H1 (cell line): ENCODE data around the gene CDC42BPB. TPM values are rescaled to one million over a fixed set of nuclear protein-coding genes. Genes with fewer than 3 reads are reported as not detected.

ENCODE experiments used
- CTCF ChIA-PET: fragments of 300-600 bp; sonication (Branson Sonifier 250); formaldehyde crosslinking; loops from one replicate; lab custom pipeline; 2021; ENCODE audit not compliant: partially characterized antibody; lab: Charles Lee
- POLR2A ChIA-PET: fragments of 300-600 bp; sonication (Branson Sonifier 250); formaldehyde crosslinking; loops from one replicate; lab custom pipeline; 2021; ENCODE audit warnings: inconsistent platforms; ENCODE audit not compliant: partially characterized antibody; lab: Charles Lee
- DNase-seq, 2 experiments: peaks; one replicate each; pipeline versions ENCODE4 v3.0.0 to v3.0.0-alpha.2; 2010 to 2022; ENCODE audit warnings: low spot score in 2 of 2, low read depth in 1 of 2, mixed read lengths in 1 of 2
- FAIRE-seq: peaks from 2 replicates; lab custom pipeline; 2011; peaks lifted over from hg19 to GRCh38; lab: Jason Lieb, UNC
- H2AFZ ChIP-seq: 2 replicates; pipeline ENCODE4 v1.8.1; 2012; ENCODE audit warnings: low read length, inconsistent platforms
- H2AK5ac ChIP-seq: 2 replicates; pipeline ENCODE4 v1.6.1; 2013; ENCODE audit warnings: low read depth, low read length
- H2BK120ac ChIP-seq: replicated peaks from 2 replicates; pipeline ENCODE3; 2013; ENCODE audit warnings: low read depth, low read length, inconsistent platforms
- H2BK12ac ChIP-seq: 2 replicates; pipeline ENCODE4 v1.6.1; 2013; ENCODE audit warnings: low read depth, low read length
- H2BK15ac ChIP-seq: 2 replicates; pipeline ENCODE4 v1.6.1; 2013; ENCODE audit warnings: low read length
- H2BK20ac ChIP-seq: 2 replicates; pipeline ENCODE4 v1.6.1; 2013; ENCODE audit warnings: low read length
- H2BK5ac ChIP-seq: 2 replicates; pipeline ENCODE4 v1.6.1; 2013; ENCODE audit warnings: low read depth, low read length
- H3K14ac ChIP-seq: 2 replicates; pipeline ENCODE4 v1.6.1; 2013; ENCODE audit warnings: inconsistent platforms; ENCODE audit not compliant: insufficient read length
- H3K18ac ChIP-seq: 2 replicates; pipeline ENCODE4 v1.6.1; 2013; ENCODE audit warnings: low read length; ENCODE audit errors: extremely low read depth
- H3K23ac ChIP-seq: 2 replicates; pipeline ENCODE4 v1.6.1; 2013; ENCODE audit warnings: inconsistent platforms; ENCODE audit not compliant: insufficient read length
- H3K23me2 ChIP-seq: 2 replicates; pipeline ENCODE4 v1.6.1; 2013; ENCODE audit warnings: low read depth, low read length
- H3K27ac ChIP-seq: 2 replicates; pipeline ENCODE4 v1.6.1; 2011; ENCODE audit warnings: low read depth, low read length, inconsistent platforms
- H3K27me3 ChIP-seq, 4 experiments: replicated peaks in 1 of 4; 1 replicate in 1 of 4; 2 replicates in 3 of 4; pipeline versions ENCODE4 v1.6.1 to v1.8.1; 2011 to 2013; ENCODE audit warnings: low read length in 3 of 4, mild to moderate bottlenecking in 3 of 4, inconsistent platforms in 2 of 4, mixed read lengths in 2 of 4, moderate library complexity in 1 of 4; ENCODE audit not compliant: control insufficient read depth in 3 of 4, insufficient read depth in 3 of 4; ENCODE audit errors: extremely low read depth in 1 of 4
- H3K36me3 ChIP-seq, 4 experiments: 2 replicates each; pipeline versions ENCODE4 v1.6.1 to v1.8.1; 2011 to 2013; ENCODE audit warnings: mild to moderate bottlenecking in 4 of 4, low read length in 3 of 4, moderate library complexity in 2 of 4, control low read depth in 1 of 4, inconsistent platforms in 1 of 4; ENCODE audit not compliant: insufficient read depth in 4 of 4, control insufficient read depth in 2 of 4
- H3K4ac ChIP-seq: replicated peaks from 2 replicates; pipeline ENCODE3; 2013; ENCODE audit warnings: low read length, low read depth, mixed read lengths, inconsistent platforms; ENCODE audit not compliant: insufficient read length
- H3K4me1 ChIP-seq, 4 experiments: replicated peaks in 1 of 4; 1 replicate in 1 of 4; 2 replicates in 3 of 4; pipeline versions ENCODE4 v1.6.1 to v1.8.1; 2011 to 2013; ENCODE audit warnings: low read length in 3 of 4, inconsistent platforms in 2 of 4, mixed read lengths in 1 of 4; ENCODE audit not compliant: insufficient read depth in 4 of 4, control insufficient read depth in 3 of 4
- H3K4me2 ChIP-seq, 2 experiments: 2 replicates each; pipeline versions ENCODE4 v1.6.1 to v1.8.1; 2011 to 2013; ENCODE audit warnings: low read depth in 2 of 2, low read length in 2 of 2, control low read depth in 1 of 2, inconsistent platforms in 1 of 2, mild to moderate bottlenecking in 1 of 2; ENCODE audit not compliant: insufficient read depth in 1 of 2
- H3K4me3 ChIP-seq, 4 experiments: fragments of 200-600, 300-600 bp in 1 of 4; sonication (generic), shearing (Covaris generic), sonication (Bioruptor Twin) in 1 of 4; 2 replicates each; pipeline versions ENCODE4 v1.5.1 to v1.8.1; 2011 to 2016; ENCODE audit warnings: low read length in 4 of 4, low read depth in 3 of 4, control low read depth in 2 of 4, inconsistent platforms in 2 of 4, mild to moderate bottlenecking in 2 of 4, mixed read lengths in 1 of 4, moderate library complexity in 1 of 4; ENCODE audit not compliant: insufficient read depth in 2 of 4; ENCODE audit errors: extremely low read depth in 1 of 4
- H3K56ac ChIP-seq: replicated peaks from 2 replicates; pipeline ENCODE3; 2013; ENCODE audit warnings: low read depth, mild to moderate bottlenecking, mixed read lengths, low read length, inconsistent platforms; ENCODE audit not compliant: insufficient read length
- H3K79me1 ChIP-seq: 2 replicates; pipeline ENCODE4 v1.6.1; 2013; ENCODE audit warnings: low read depth, low read length, control low read depth
- H3K79me2 ChIP-seq, 2 experiments: 2 replicates each; pipeline versions ENCODE4 v1.6.1 to v1.8.1; 2012 to 2013; ENCODE audit warnings: low read length in 2 of 2, mild to moderate bottlenecking in 2 of 2, inconsistent platforms in 1 of 2; ENCODE audit not compliant: insufficient read depth in 2 of 2, control insufficient read depth in 1 of 2
- H3K9ac ChIP-seq, 4 experiments: replicated peaks in 1 of 4; 1 replicate in 1 of 4; 2 replicates in 3 of 4; pipeline versions ENCODE4 v1.6.1 to v1.8.1; 2011 to 2013; ENCODE audit warnings: low read depth in 3 of 4, low read length in 3 of 4, control low read depth in 2 of 4, mild to moderate bottlenecking in 2 of 4, moderate library complexity in 2 of 4, inconsistent platforms in 1 of 4; ENCODE audit errors: extremely low read depth in 1 of 4
- H3K9me3 ChIP-seq, 2 experiments: 2 replicates each; pipeline versions ENCODE4 v1.6.1 to v1.8.1; 2012 to 2013; ENCODE audit warnings: mild to moderate bottlenecking in 2 of 2, moderate library complexity in 2 of 2, control low read depth in 1 of 2, inconsistent platforms in 1 of 2, low read depth in 1 of 2, low read length in 1 of 2, mixed read lengths in 1 of 2; ENCODE audit not compliant: insufficient read depth in 2 of 2
- H4K20me1 ChIP-seq, 2 experiments: replicated peaks in 1 of 2; 2 replicates each; pipeline versions ENCODE3 to v1.8.1; 2011 to 2013; ENCODE audit warnings: inconsistent platforms in 2 of 2, low read length in 2 of 2, mild to moderate bottlenecking in 1 of 2; ENCODE audit not compliant: insufficient read depth in 2 of 2, control insufficient read depth in 1 of 2
- H4K5ac ChIP-seq: 2 replicates; pipeline ENCODE4 v1.6.1; 2013; ENCODE audit warnings: low read length, low read depth, mixed read lengths, inconsistent platforms; ENCODE audit not compliant: insufficient read length
- H4K8ac ChIP-seq: 2 replicates; pipeline ENCODE4 v1.8.0; 2013; ENCODE audit warnings: mild to moderate bottlenecking, moderate library complexity, low read length, inconsistent platforms; ENCODE audit not compliant: insufficient read depth; ENCODE audit errors: extremely low read depth
- H4K91ac ChIP-seq: replicated peaks from 2 replicates; pipeline ENCODE3; 2013; ENCODE audit warnings: low read length, mixed read lengths, inconsistent platforms; ENCODE audit not compliant: insufficient read length
- EP300 ChIP-seq, 2 experiments: IDR thresholded peaks; 1 replicate in 1 of 2; 2 replicates in 1 of 2; pipeline ENCODE4 v1.6.1; 2011 to 2012; ENCODE audit warnings: low read depth in 2 of 2, low read length in 2 of 2, mild to moderate bottlenecking in 2 of 2, borderline replicate concordance in 1 of 2, inconsistent platforms in 1 of 2, moderate library complexity in 1 of 2
- JUN ChIP-seq: IDR thresholded peaks from 2 replicates; pipeline ENCODE4 v1.6.1; 2011; ENCODE audit warnings: low read depth, mild to moderate bottlenecking, improper control_type of control experiment, low read length
- KDM1A ChIP-seq: fragments of 200-600, 300-600 bp; sonication (generic); IDR thresholded peaks from 2 replicates; pipeline ENCODE4 v1.7.1; 2016; ENCODE audit warnings: mild to moderate bottlenecking, low read length, borderline replicate concordance
- POLR2AphosphoS5 ChIP-seq: IDR thresholded peaks from 2 replicates; pipeline ENCODE4 v1.6.1; 2011; ENCODE audit warnings: low read depth, low read length
- WGBS, 2 experiments: shearing (Covaris generic) in 1 of 2; methylation state at CpG; one replicate each; pipeline versions ENCODE4 v1.1.6 to v1.1.7; 2013 to 2015; ENCODE audit warnings: low lambda C conversion rate in 2 of 2, mixed read lengths in 2 of 2, inconsistent platforms in 1 of 2, low coverage in 1 of 2, missing lambda C conversion rate in 1 of 2; ENCODE audit not compliant: insufficient replicate concordance in 2 of 2, insufficient coverage in 1 of 2, insufficient read length in 1 of 2; ENCODE audit errors: extremely low coverage in 1 of 2, missing lambda C conversion rate in 1 of 2; 5-methylcytosine and 5-hydroxymethylcytosine counted together
- polyA plus RNA-seq, 7 experiments: library from polyadenylated mRNA; depleted of rRNA in 3 of 7; stranded (reverse) in 5 of 7; unstranded in 2 of 7; fragments of >200 nt in 5 of 7; fragments of 200-250 nt in 2 of 7; gene quantifications; 1 replicate in 5 of 7; 2 replicates in 1 of 7; 4 replicates in 1 of 7; pipeline versions ENCODE4 v1.2.1 to v1.2.3, GENCODE V29; 2011 to 2013; ENCODE audit warnings: missing spikeins in 2 of 7, mixed read lengths in 2 of 7
- total RNA-seq: library from RNA; stranded (reverse); fragmentation: NEBNext Ultra II Directional; extraction: Animal tissue kit (Norgen Biotek cat#: 25700); gene quantifications from 2 replicates; pipeline ENCODE4 v1.2.1, GENCODE V29; 2021

The CDC42BPB gene
- total and polyA plus RNA-seq, 2 of the 8 experiments (the other 6 are each of a cell fraction or from before 2014, with no cell fraction given): 51.2 to 88.2 TPM

DNA sequence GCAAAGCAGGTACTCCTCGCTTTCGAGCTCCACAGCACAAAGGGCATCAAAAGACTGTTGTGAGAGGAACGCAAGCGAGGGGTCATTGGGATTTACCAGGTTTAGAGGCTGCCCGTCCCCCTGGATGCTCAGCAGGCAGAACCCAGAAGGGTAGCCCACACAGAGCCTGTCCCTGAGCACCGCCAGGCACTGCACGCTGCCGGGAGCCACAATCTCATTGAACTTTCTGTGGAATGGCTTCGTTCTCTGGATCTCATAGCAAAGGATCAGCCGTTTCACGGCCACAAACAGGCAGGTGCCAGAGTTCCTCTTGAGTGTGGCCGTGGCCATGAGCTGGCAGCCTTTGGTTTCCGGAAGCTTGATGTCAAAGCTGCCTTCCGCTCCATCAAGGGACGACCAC is 113.4 kb downstream of the CDC42BPB start:
- Histone ChIP-seq H2BK15ac (no peak overlapping the region), H3K18ac (no peak overlapping the region), H3K14ac (no peak overlapping the region), H3K27ac (no peak overlapping the region), H3K4me3 (no peak overlapping the region), H3K27me3 (no peaks in the 10 kb centered on the region), H3K23me2 (no peaks in the 10 kb centered on the region), H3K56ac (no peak overlapping the region), H2BK12ac (no peak overlapping the region), H4K8ac (no peak overlapping the region), H3K4me1 (no peaks in the 10 kb centered on the region), H2AFZ (no peak overlapping the region), H3K9me3 (no peaks in the 10 kb centered on the region), H2AK5ac (no peak overlapping the region), H4K91ac (no peak overlapping the region), H3K79me1 (no peaks in the 10 kb centered on the region), H4K5ac (no peak overlapping the region), H3K79me2 (no peaks in the 10 kb centered on the region), H2BK120ac (no peak overlapping the region), H2BK20ac (no peak overlapping the region), H3K4me2 (no peak overlapping the region), H3K36me3 (peaks cover 5 to 56% (median 36%) of the 10 kb centered on the region in 4 experiments), H3K23ac (no peak overlapping the region), H4K20me1 (peaks cover 0 to 8% of the 10 kb centered on the region in 2 experiments), H3K4ac (no peak overlapping the region), H2BK5ac (no peak overlapping the region), H3K9ac (no peak overlapping the region)
- WGBS, 2 experiments: 92% methylated on average over 15 of the region's 15 CpGs; no CpG with 5 or more reads in 1 of the 2 experiments
- no peak for DNase-seq
- CTCF ChIA-PET: interaction anchor here (0.6 to 1.7 kb wide), 3 partner anchors 11 to 607 kb away, joined by 3 to 5 read pairs (median 3); no protein-coding TSS in a partner anchor
- no peak for FAIRE-seq
- no peak for TF ChIP-seq KDM1A
- TF ChIP-seq JUN: no peak
- TF ChIP-seq EP300 (IDR thresholded peaks at IDR 0.05; ENCODE audit: borderline replicate concordance in 1 of 2, low read depth in 2 of 2, low read length in 2 of 2): no peak
- no peak for TF ChIP-seq POLR2AphosphoS5
- POLR2A ChIA-PET: no interaction called here
